ENCODE data around the gene MAP4.

DNA sequence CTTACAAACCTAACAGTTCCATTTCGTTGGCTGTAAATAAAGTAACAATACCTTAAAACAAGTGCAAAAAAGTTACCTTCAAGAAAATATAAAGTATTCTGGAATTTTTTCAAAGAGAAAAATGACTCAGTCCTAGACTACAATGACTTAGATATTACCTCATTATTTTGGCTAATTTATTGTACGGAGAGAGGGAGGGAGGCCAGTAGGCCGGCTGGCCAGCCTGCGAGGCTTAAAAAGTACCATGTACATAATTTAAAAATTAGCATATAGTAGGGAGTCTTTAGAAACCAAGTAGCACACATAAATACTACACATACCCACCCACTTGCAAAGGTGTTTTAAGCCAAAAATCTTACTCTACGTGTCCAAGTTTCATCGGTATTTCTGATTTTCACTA is 41.9 kb upstream of the MAP4 start:
- TF ChIP-seq JUND (IDR thresholded peaks at IDR 0.05) (no peak), RAD21 (IDR thresholded peaks at IDR 0.05) (no peak)
- TF ChIP-seq, protein P1, sequence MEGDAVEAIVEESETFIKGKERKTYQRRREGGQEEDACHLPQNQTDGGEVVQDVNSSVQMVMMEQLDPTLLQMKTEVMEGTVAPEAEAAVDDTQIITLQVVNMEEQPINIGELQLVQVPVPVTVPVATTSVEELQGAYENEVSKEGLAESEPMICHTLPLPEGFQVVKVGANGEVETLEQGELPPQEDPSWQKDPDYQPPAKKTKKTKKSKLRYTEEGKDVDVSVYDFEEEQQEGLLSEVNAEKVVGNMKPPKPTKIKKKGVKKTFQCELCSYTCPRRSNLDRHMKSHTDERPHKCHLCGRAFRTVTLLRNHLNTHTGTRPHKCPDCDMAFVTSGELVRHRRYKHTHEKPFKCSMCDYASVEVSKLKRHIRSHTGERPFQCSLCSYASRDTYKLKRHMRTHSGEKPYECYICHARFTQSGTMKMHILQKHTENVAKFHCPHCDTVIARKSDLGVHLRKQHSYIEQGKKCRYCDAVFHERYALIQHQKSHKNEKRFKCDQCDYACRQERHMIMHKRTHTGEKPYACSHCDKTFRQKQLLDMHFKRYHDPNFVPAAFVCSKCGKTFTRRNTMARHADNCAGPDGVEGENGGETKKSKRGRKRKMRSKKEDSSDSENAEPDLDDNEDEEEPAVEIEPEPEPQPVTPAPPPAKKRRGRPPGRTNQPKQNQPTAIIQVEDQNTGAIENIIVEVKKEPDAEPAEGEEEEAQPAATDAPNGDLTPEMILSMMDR (IDR thresholded peaks at IDR 0.05; ENCODE audit: low read depth, low read length, missing input control), result no peak
- TF ChIP-seq, protein P2, sequence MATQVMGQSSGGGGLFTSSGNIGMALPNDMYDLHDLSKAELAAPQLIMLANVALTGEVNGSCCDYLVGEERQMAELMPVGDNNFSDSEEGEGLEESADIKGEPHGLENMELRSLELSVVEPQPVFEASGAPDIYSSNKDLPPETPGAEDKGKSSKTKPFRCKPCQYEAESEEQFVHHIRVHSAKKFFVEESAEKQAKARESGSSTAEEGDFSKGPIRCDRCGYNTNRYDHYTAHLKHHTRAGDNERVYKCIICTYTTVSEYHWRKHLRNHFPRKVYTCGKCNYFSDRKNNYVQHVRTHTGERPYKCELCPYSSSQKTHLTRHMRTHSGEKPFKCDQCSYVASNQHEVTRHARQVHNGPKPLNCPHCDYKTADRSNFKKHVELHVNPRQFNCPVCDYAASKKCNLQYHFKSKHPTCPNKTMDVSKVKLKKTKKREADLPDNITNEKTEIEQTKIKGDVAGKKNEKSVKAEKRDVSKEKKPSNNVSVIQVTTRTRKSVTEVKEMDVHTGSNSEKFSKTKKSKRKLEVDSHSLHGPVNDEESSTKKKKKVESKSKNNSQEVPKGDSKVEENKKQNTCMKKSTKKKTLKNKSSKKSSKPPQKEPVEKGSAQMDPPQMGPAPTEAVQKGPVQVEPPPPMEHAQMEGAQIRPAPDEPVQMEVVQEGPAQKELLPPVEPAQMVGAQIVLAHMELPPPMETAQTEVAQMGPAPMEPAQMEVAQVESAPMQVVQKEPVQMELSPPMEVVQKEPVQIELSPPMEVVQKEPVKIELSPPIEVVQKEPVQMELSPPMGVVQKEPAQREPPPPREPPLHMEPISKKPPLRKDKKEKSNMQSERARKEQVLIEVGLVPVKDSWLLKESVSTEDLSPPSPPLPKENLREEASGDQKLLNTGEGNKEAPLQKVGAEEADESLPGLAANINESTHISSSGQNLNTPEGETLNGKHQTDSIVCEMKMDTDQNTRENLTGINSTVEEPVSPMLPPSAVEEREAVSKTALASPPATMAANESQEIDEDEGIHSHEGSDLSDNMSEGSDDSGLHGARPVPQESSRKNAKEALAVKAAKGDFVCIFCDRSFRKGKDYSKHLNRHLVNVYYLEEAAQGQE (IDR thresholded peaks at IDR 0.05), result no peak
- TF ChIP-seq, protein P3, sequence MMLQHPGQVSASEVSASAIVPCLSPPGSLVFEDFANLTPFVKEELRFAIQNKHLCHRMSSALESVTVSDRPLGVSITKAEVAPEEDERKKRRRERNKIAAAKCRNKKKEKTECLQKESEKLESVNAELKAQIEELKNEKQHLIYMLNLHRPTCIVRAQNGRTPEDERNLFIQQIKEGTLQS (IDR thresholded peaks at IDR 0.05), result no peak

Data from liver (tissue), 3 donors.